ENCODE measurements around the gene BDNF. TPM values are rescaled to one million over a fixed set of nuclear protein-coding genes. Genes with fewer than 3 reads are reported as not detected.
"Not testable (repeated sequence)": the region's sequence is repeated elsewhere in the genome, so short reads cannot be mapped to it uniquely, and the experiment has no call there.

The BDNF gene
- polyA plus RNA-seq: under 1 TPM in 2 of 4 donors, not detected in 2; 0.15 to 0.69 TPM
- long read RNA-seq, donor 1, full-length matches to known transcripts: 2 of 2 reads
- long read RNA-seq, donor 1, partial matches to known transcripts: 0 of 2 reads
- long read RNA-seq, donor 1, other reads (novel, unspliced or antisense): 0 of 2 reads
- long read RNA-seq, donor 2, full-length matches to known transcripts: 1 of 1 reads
- long read RNA-seq, donor 2, partial matches to known transcripts: 0 of 1 reads
- long read RNA-seq, donor 2, other reads (novel, unspliced or antisense): 0 of 1 reads
- long read RNA-seq, donor 3, full-length matches to known transcripts: 1 of 1 reads
- long read RNA-seq, donor 3, partial matches to known transcripts: 0 of 1 reads
- long read RNA-seq, donor 3, other reads (novel, unspliced or antisense): 0 of 1 reads
- long read RNA-seq, donor 4: 0 reads
- long read RNA-seq, donor 5, full-length matches to known transcripts: 1 of 1 reads
- long read RNA-seq, donor 5, partial matches to known transcripts: 0 of 1 reads
- long read RNA-seq, donor 5, other reads (novel, unspliced or antisense): 0 of 1 reads
- long read RNA-seq, donor 6: 0 reads
- long read RNA-seq, donor 7: 0 reads
- long read RNA-seq, donor 8: 0 reads
- long read RNA-seq, donor 9: 0 reads
- long read RNA-seq, donor 10, full-length matches to known transcripts: 4 of 4 reads
- long read RNA-seq, donor 10, partial matches to known transcripts: 0 of 4 reads
- long read RNA-seq, donor 10, other reads (novel, unspliced or antisense): 0 of 4 reads

DNA sequence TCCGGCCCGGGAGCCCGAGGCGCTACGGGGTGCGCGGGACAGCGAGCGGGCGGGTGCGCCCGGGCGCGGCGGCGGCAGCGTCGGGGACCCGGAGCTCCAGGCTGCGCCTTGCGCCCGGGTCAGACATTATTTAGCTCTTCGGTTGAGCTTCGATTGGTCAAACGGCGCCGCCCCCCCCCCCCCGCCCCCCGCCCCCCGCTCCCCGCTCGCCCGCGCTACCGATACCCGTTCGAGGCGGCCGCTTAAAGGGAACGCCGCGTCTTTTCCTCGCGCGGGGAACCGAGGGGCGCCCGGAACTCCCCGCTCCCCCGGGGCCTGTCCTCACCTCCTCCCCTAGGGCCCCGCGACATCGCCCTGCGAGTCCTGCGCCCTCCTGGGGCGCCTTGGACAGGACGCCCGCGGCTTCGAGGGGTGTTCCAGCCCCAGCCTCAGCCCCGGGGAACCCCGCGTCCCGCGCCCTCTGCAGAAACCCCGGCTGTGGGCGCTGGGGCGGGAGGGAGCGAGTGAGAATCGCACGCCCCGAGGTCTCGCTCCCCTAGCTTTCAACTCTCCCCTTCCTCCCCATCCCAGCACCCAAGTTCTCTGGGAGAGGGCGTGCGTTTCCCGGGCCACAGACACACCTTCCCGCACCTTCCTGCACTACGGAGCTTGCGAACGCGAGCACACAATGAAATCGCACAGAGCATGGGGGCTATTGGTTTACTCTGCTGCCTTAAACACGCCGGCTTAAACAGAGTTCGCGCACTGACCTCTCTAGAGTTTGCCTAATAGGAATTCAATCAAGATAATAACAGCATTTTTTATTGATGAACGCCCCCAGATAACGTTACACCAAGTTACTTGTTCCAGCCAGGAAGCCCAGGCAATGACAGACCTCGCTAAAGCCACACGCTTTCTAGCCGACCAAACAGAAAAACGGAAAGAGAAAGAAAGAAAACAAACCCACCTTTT is at the start of gene BDNF:
Gene BDNF (minus strand): TSS at position 105 of the 951 bp plus-strand sequence. CDS start 41,891 bp downstream, outside the sequence.
- Histone ChIP-seq H3K4me3 (ENCODE audit: low read depth in 1 of 3, low read length in 3 of 3) (peak within 1 kb of the TSS; percentile 29 to 49 (median 43)), H3K27me3 (ENCODE audit: control insufficient read depth in 3 of 3, insufficient read depth in 3 of 3, low read length in 3 of 3) (peaks cover 3 to 61% (median 17%) of the 10 kb centered on the region in 3 donors), H3K27ac (ENCODE audit: low read depth in 1 of 3, low read length in 2 of 3) (no peak within 1 kb of the TSS), H3K9me3 (ENCODE audit: control insufficient read depth in 2 of 2, insufficient read depth in 1 of 2, low read depth in 1 of 2, low read length in 1 of 2) (no peaks in the 10 kb centered on the region), H3K36me3 (ENCODE audit: control insufficient read depth in 3 of 3, insufficient read depth in 2 of 3, low read depth in 1 of 3, low read length in 3 of 3) (no peaks in the 10 kb centered on the region), H3K4me1 (ENCODE audit: control insufficient read depth in 3 of 3, insufficient read depth in 2 of 3, low read depth in 1 of 3, low read length in 2 of 3) (peaks cover 0 to 20% (median 2%) of the 10 kb centered on the region in 3 donors)
- 0 to 1% (median 1%) methylated on average over 40 to 91 of the region's 92 CpGs for WGBS, 3 donors
- DNase-seq (peak; percentile 10 to 42), FAIRE-seq (no peak)

DNA sequence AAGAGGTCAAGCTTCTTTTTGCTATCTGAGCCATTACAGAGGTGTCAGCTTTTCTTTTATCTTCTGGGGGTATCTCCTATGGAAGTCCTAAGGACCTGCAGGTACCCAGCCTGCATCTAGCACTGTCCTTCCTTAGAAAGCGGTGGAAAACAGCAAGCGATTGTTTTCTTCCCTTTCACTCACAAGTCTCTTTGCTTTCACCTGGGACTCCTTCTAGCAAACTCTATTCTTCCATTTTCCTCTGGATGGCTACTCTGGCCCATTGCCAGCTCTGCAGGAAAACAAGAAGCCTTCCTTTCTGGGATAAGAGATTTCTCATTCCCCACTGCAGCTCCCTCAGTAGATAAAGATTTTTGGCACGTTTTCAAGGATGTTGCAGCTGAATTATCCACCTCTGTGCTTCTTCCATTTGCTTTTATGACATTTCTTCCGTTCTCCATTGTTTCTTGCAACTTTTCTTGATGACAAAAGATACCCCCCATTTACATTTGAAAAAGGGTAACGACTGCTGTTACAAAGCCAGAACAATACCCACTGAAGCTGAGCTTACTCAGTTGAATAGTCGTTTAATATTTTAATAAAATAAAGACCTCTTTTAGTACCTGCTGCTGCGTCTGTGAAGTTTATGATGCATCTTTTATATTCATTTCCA is 40.2 kb upstream of the BDNF start:
- FAIRE-seq (no peak), DNase-seq (no peak)
- H3K27me3 ChIP-seq (ENCODE audit: control insufficient read depth in 3 of 3, insufficient read depth in 3 of 3, low read length in 3 of 3): no peaks in the 10 kb centered on the region
- H3K9me3 ChIP-seq (ENCODE audit: control insufficient read depth in 2 of 2, insufficient read depth in 1 of 2, low read depth in 1 of 2, low read length in 1 of 2): no peaks in the 10 kb centered on the region
- no peak overlapping the region for H3K27ac ChIP-seq (ENCODE audit: low read depth in 1 of 3, low read length in 2 of 3)
- no peak overlapping the region for H3K4me3 ChIP-seq (ENCODE audit: low read depth in 1 of 3, low read length in 3 of 3)
- no peaks in the 10 kb centered on the region for H3K36me3 ChIP-seq (ENCODE audit: control insufficient read depth in 3 of 3, insufficient read depth in 2 of 3, low read depth in 1 of 3, low read length in 3 of 3)
- no peaks in the 10 kb centered on the region for H3K4me1 ChIP-seq (ENCODE audit: control insufficient read depth in 3 of 3, insufficient read depth in 2 of 3, low read depth in 1 of 3, low read length in 2 of 3)
- WGBS, 3 donors: 42 to 47% (median 46%) methylated on average over 7 of the region's 7 CpGs

DNA sequence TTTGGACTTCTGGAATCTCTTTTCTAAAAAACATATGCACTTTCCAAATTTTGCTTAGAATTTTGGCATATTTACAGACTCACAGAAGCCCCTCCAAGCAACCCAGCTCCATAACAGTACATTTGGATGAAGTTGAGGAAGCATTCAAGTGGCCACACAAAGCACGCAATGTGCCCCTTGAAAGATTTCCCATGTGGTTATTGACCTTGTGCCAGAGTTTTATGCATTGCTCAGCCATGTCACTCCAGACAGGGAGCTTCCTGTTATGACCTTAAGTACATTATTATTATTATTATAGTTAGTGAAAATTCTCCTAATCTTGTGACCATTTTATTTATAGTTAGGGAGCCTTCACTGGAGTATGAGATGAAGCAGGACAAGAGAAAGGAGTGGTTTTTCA is 35.0 kb upstream of the BDNF start:
- H3K4me3 ChIP-seq (ENCODE audit: low read depth in 1 of 3, low read length in 3 of 3): no peak overlapping the region
- H3K27me3 ChIP-seq (ENCODE audit: control insufficient read depth in 3 of 3, insufficient read depth in 3 of 3, low read length in 3 of 3): no peaks in the 10 kb centered on the region
- WGBS, 3 donors: 46 to 77% (median 67%) methylated on average over 1 of the region's 1 CpG
- H3K36me3 ChIP-seq (ENCODE audit: control insufficient read depth in 3 of 3, insufficient read depth in 2 of 3, low read depth in 1 of 3, low read length in 3 of 3): no peaks in the 10 kb centered on the region
- no peak for DNase-seq
- no peaks in the 10 kb centered on the region for H3K4me1 ChIP-seq (ENCODE audit: control insufficient read depth in 3 of 3, insufficient read depth in 2 of 3, low read depth in 1 of 3, low read length in 2 of 3)
- no peak overlapping the region for H3K27ac ChIP-seq (ENCODE audit: low read depth in 1 of 3, low read length in 2 of 3)
- no peak for FAIRE-seq
- no peaks in the 10 kb centered on the region for H3K9me3 ChIP-seq (ENCODE audit: control insufficient read depth in 2 of 2, insufficient read depth in 1 of 2, low read depth in 1 of 2, low read length in 1 of 2)

DNA sequence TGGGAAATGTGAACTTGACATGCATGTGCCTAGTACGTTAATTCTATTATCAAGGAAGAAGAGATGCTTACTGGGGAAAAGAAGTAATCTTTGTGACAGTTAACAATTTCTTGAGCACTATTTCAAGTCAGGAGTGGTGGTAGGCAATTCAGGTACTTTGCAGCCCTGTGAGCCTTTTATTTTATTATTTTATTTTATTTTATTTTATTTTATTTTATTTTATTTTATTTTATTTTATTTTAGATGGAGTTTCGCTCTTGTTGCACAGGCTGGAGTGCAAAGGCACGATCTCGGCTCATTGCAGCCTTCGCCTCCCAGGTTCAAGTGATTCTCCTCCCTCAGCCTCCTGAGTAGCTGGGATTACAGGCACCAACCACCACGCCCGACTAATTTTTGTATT is 31.5 kb upstream of the BDNF start:
- H3K27me3 ChIP-seq (ENCODE audit: control insufficient read depth in 3 of 3, insufficient read depth in 3 of 3, low read length in 3 of 3); FAIRE-seq; H3K9me3 ChIP-seq (ENCODE audit: control insufficient read depth in 2 of 2, insufficient read depth in 1 of 2, low read depth in 1 of 2, low read length in 1 of 2); H3K27ac ChIP-seq (ENCODE audit: low read depth in 1 of 3, low read length in 2 of 3); H3K4me3 ChIP-seq (ENCODE audit: low read depth in 1 of 3, low read length in 3 of 3); H3K4me1 ChIP-seq (ENCODE audit: control insufficient read depth in 3 of 3, insufficient read depth in 2 of 3, low read depth in 1 of 3, low read length in 2 of 3); DNase-seq; H3K36me3 ChIP-seq (ENCODE audit: control insufficient read depth in 3 of 3, insufficient read depth in 2 of 3, low read depth in 1 of 3, low read length in 3 of 3): not testable (repeated sequence)
- 90 to 94% (median 93%) methylated on average over 7 of the region's 7 CpGs for WGBS, 3 donors

DNA sequence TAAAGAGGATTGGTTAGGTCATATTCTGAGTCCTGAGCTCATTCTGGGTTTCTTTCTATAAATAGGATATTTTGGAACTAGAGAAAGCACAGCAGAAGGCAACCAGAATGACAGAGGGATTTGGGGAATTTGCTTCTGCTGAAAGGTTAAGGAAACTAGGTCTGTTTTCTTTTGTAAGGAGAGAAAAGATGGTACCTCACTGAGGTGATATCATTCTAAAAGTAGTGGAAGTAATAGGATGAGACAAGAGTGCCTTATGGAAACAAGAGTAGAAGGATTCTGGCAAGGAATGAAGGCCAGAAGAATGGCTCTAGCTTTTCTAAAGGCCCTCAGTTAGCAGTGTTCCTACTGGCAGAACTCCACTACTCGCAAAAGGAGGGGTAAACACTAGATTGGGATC is 26.7 kb upstream of the BDNF start:
- Histone ChIP-seq H3K4me1 (ENCODE audit: control insufficient read depth in 3 of 3, insufficient read depth in 2 of 3, low read depth in 1 of 3, low read length in 2 of 3) (peaks cover 0 to 5% (median 0%) of the 10 kb centered on the region in 3 donors), H3K36me3 (ENCODE audit: control insufficient read depth in 3 of 3, insufficient read depth in 2 of 3, low read depth in 1 of 3, low read length in 3 of 3) (no peaks in the 10 kb centered on the region), H3K27ac (ENCODE audit: low read depth in 1 of 3, low read length in 2 of 3) (no peak overlapping the region), H3K9me3 (ENCODE audit: control insufficient read depth in 2 of 2, insufficient read depth in 1 of 2, low read depth in 1 of 2, low read length in 1 of 2) (peaks cover 0 to 3% of the 10 kb centered on the region in 2 donors), H3K27me3 (ENCODE audit: control insufficient read depth in 3 of 3, insufficient read depth in 3 of 3, low read length in 3 of 3) (peaks cover 3 to 19% (median 5%) of the 10 kb centered on the region in 3 donors), H3K4me3 (ENCODE audit: low read depth in 1 of 3, low read length in 3 of 3) (no peak overlapping the region)
- FAIRE-seq (no peak), DNase-seq (no peak)
- WGBS, 3 donors: 50 to 77% (median 53%) methylated on average over 1 of the region's 1 CpG

DNA sequence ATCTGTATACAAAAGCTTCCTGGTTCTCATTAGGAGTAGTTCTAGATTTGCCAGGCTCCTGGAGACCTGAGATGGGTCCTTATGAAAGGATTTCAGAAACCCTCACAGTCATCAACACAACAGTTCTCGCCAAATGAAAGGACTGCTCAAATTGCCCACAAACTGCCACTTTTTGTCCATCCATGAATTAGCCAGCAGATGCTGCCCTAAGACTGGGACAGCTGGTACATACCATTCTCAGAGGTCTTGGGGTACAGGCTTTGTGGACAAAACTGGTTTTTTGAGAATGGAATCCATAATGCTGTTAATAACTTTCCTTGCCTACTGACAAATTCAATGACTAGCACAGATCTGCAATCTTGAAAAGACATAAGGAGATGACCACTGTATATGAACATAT is 23.4 kb upstream of the BDNF start:
- no peak overlapping the region for H3K27ac ChIP-seq (ENCODE audit: low read depth in 1 of 3, low read length in 2 of 3)
- peaks cover 0 to 15% of the 10 kb centered on the region in 2 donors for H3K9me3 ChIP-seq (ENCODE audit: control insufficient read depth in 2 of 2, insufficient read depth in 1 of 2, low read depth in 1 of 2, low read length in 1 of 2)
- no peak for DNase-seq
- WGBS, 3 donors: 74 to 91% (median 79%) methylated on average over 1 of the region's 1 CpG
- no peaks in the 10 kb centered on the region for H3K36me3 ChIP-seq (ENCODE audit: control insufficient read depth in 3 of 3, insufficient read depth in 2 of 3, low read depth in 1 of 3, low read length in 3 of 3)
- no peak for FAIRE-seq
- no peak overlapping the region for H3K4me3 ChIP-seq (ENCODE audit: low read depth in 1 of 3, low read length in 3 of 3)
- peaks cover 0 to 10% (median 0%) of the 10 kb centered on the region in 3 donors for H3K4me1 ChIP-seq (ENCODE audit: control insufficient read depth in 3 of 3, insufficient read depth in 2 of 3, low read depth in 1 of 3, low read length in 2 of 3)
- peaks cover 3 to 50% (median 31%) of the 10 kb centered on the region in 3 donors for H3K27me3 ChIP-seq (ENCODE audit: control insufficient read depth in 3 of 3, insufficient read depth in 3 of 3, low read length in 3 of 3)

DNA sequence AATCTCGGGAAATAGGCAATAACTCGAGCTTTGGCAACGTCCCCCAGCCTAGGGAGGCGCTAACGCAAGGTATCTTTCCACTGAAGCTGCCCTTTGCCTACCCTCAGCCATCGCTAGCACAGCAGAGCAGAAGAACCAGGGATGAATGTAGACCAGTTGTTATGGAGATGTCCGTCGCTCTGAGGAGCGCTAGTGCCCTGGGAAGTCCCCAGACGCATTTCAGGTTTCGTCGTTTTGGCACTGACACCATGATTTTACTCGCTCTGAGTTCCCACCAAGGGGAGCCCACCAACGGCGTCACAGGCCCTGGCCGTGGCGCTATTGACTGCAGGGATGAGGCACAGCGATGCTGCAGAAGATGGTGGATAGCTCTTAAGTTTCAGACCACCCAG is 22.7 kb upstream of the BDNF start:
- 4 to 10% (median 5%) methylated on average over 18 of the region's 18 CpGs for WGBS, 3 donors
- Histone ChIP-seq H3K27ac (ENCODE audit: low read depth in 1 of 3, low read length in 2 of 3) (no peak overlapping the region), H3K4me1 (ENCODE audit: control insufficient read depth in 3 of 3, insufficient read depth in 2 of 3, low read depth in 1 of 3, low read length in 2 of 3) (peaks cover 0 to 10% (median 0%) of the 10 kb centered on the region in 3 donors), H3K36me3 (ENCODE audit: control insufficient read depth in 3 of 3, insufficient read depth in 2 of 3, low read depth in 1 of 3, low read length in 3 of 3) (no peaks in the 10 kb centered on the region), H3K4me3 (ENCODE audit: low read depth in 1 of 3, low read length in 3 of 3) (no peak overlapping the region), H3K9me3 (ENCODE audit: control insufficient read depth in 2 of 2, insufficient read depth in 1 of 2, low read depth in 1 of 2, low read length in 1 of 2) (peaks cover 0 to 15% of the 10 kb centered on the region in 2 donors), H3K27me3 (ENCODE audit: control insufficient read depth in 3 of 3, insufficient read depth in 3 of 3, low read length in 3 of 3) (peaks cover 3 to 58% (median 32%) of the 10 kb centered on the region in 3 donors)
- DNase-seq: no peak
- FAIRE-seq: no peak

All from small intestine (tissue), 16 donors.